Endothelial cell of hepatic sinusoid (primary cell): ENCODE data around the gene CEP63.

Experiments used
- in situ Hi-C: cut with HindIII; loops from 2 replicates; pipeline ENCODE4 v1.10.0; 2017; ENCODE audit warnings: low sequenced_read_pairs

The CEP63 gene

DNA sequence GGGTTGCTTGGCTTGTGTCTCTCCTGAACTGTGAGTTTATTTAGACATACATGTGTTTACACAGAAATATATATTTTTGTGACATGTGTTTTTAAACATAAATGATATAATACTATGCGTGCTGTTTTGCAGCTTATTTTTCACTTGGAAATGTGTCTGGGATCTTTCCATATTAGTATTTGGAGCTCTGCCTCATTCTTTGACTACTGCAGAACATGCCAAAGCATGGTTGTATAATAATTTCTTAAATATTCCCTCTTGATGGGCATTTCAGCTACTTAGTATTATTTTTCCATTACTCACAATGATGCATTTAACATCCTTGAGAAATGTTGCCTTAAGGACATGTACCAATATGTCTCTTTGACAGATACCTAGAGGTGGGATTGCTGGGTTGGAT, 19.5 kb upstream of the CEP63 start:
- in situ Hi-C loops, result no loop called here

DNA sequence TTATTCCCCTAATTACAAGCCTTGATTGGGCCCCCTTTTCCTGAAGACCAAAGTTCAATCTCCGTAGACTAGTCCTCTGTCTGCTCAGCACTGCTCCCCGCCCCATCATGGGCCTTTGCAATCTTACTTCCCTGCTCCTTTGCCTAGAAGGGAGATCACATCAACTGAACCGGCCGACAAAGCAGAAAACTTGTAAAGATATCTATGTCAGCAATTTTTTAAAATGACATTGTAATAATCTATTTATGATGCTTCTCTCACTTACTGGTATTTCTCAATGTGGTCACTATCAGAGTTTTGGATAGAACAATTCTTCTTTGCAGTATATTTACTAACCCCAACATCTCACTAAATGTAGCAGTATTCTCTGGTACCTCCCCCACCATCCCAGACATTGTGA, 17.3 kb upstream of the CEP63 start:
- in situ Hi-C loops, result no loop called here

- in situ Hi-C loops, result loop anchor here (10.0 kb wide), 1 partner anchor 107 kb away; no protein-coding TSS in a partner anchor
Measured at GRCh38 chr3:134471521-134472193, 14.2 kb upstream of the CEP63 start.

DNA sequence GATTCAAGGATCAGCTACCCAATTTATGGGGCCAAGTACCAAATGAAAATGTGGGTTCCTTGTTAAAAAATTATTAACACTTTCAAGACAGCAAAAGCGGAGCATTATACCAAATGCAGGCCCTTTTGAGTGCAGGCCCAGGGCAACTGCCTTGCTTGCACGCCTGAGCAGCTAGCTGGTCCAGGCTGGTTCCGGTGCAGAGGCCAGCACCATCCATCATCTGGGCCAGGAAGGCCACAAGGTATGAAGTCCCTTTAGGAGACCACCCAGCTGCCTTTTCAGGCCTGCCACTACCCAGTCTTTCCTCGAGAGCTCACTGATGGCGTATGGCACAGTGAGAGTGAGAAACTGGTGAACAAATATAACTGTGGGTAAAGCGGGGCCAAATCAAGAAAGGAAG, 13.0 kb upstream of the CEP63 start:
- in situ Hi-C loops, result loop anchor here (10.0 kb wide), 1 partner anchor 108 kb away; no protein-coding TSS in a partner anchor

DNA sequence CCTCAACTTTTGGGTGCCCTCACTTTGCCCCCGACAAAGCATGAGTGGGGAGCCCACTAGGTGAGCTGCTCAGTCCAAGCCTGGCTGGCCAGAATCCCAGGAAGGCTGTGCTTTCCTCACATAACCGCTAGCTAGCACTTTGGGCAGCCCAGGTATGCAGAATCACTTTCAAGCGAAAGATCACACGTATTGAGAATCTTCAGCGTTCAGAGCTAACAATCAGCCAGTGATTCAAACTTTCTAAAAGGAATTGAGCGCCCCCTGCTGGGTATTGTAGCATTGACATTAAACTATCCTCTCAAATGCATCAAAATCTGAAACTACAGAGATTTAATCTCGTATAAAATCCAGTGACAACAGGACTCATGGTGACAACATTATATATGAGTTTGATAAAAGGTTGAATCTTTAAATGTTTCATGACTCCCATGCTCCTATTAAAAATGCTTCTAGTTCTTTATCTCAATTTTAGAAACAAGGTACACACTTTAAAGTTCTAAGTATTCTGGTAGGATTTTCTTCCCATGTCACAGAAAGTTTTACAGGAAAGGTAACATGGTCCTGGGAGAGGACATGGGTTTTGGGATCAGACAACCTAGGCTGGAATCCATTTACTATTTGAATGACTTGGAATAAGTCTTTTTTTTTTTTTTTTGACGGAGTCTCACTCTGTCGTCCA, 11.8 kb upstream of the CEP63 start:
- in situ Hi-C loops, result loop anchor here (10.0 kb wide), 1 partner anchor 109 kb away; no protein-coding TSS in a partner anchor

- in situ Hi-C loops, result loop anchor here (5.0 to 10.0 kb wide), 3 partner anchors 93 to 168 kb away; no protein-coding TSS in a partner anchor
Measured at GRCh38 chr3:134474956-134475355, 10.9 kb upstream of the CEP63 start.

- in situ Hi-C loops, result loop anchor here (5.0 to 10.0 kb wide), 3 partner anchors 94 to 169 kb away; no protein-coding TSS in a partner anchor
Measured at GRCh38 chr3:134476306-134476705, 9.6 kb upstream of the CEP63 start.

GRCh38 chr3:134477002-134477401, 8.9 kb upstream of the CEP63 start:
- in situ Hi-C loops, result loop anchor here (5.0 to 10.0 kb wide), 3 partner anchors 95 to 170 kb away; no protein-coding TSS in a partner anchor

DNA sequence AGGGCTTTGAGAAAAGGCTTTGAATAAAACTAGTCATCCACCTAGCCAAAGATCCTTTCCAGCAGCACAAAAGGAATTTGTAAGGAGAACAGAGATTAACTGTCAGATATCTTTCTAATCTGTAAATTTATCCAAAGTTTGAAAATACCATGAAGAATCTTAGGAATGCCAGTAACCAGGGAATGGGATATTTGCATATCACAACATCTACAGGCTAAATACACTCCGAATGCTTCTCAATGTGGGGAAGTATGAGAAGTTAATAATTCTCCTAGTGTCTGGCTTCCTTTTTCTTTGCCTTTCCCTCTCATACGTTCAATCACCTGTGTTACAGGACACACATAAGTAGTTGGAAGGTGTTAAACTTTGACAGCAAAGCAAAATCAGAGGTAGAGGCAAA, 7.9 kb upstream of the CEP63 start:
- in situ Hi-C loops, result loop anchor here (5.0 to 10.0 kb wide), 3 partner anchors 96 to 171 kb away; no protein-coding TSS in a partner anchor

DNA sequence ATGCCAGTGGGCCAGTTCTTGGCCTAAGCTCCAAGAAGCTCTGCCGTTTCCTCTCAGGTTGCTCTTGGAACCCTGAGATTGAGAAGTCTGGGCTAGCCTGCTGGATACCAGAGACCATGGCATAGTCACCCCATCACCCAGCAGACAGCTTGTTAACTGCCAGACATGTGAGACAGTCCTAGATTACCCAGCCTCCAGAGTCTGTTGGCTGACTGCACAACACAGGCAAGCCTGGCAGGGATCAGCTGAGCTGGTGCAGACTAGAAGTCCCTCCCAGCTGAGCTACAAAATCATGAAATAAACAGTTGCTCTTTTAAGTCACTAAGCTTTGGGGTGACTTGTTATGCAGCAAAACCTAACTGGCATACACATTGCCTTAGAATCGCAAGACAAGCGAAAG, 5.3 kb upstream of the CEP63 start:
- in situ Hi-C loops, result no loop called here

DNA sequence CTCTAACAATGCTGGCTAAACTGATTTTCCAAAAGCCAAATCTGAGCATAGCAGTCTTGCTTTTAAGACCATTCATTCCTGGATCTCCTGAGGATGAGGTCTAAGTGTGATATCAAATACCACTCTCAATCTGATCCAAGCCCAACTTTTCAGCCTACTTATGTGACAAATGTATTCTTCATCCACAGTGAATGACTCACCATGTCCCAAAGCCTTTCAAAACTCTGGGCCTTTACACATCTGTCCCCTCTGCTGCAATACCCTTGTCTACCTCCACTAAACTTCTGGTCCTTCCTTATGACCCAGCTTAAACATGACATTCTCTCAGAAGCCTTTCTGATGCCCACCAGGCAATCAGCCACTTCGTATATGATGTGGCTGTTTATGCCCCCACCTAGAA, 4.7 kb upstream of the CEP63 start:
- in situ Hi-C loops, result no loop called here

DNA sequence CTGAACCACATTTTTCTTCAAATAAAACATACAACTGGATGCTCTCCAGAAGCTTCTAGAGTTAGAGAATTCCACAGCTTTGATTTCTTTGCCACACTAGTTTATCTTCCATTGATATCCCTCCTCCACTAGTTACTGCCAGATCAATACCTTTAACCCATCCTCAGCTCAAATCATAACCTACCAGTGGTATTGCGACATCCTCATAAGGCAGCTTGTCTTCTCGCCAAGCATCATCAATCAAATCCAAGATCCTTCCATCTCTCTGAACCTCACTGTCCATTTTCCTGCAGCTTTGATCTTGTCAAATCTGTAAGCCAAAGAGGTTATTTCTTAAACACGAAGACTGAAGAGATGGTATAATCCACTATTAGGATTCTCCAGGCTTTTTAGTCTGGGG, 3.2 kb upstream of the CEP63 start:
- in situ Hi-C loops, result no loop called here

- in situ Hi-C loops, result no loop called here
Measured at GRCh38 chr3:134483195-134483900, 2.5 kb upstream of the CEP63 start.

- in situ Hi-C loops, result no loop called here
Measured at GRCh38 chr3:134485075-134485717, 661 bp upstream of the CEP63 start.

- in situ Hi-C loops, result no loop called here
Measured at GRCh38 chr3:134486577-134487041, 752 bp downstream of the CEP63 start.

DNA sequence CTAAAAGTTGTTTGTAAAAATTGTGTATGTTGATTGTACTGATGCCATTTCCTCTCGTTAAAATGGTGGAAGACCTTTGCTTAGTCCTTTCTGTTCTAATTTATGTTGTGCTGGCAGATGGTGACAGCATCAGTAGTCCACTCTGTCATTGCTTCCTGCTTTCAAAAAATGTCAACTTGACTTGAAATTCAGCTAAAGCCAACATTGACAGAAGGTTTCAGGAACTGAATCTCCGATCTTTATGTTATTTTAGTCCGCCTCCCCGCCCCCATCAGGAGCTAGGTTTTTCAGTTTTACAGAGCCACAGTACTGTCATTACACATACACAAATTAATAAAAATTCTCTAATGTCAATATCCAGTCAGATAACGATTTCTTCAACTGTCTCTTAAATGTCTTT, 1.5 kb downstream of the CEP63 start:
- in situ Hi-C loops, result no loop called here

- in situ Hi-C loops, result no loop called here
Measured at GRCh38 chr3:134494495-134494894, 8.6 kb downstream of the CEP63 start.

DNA sequence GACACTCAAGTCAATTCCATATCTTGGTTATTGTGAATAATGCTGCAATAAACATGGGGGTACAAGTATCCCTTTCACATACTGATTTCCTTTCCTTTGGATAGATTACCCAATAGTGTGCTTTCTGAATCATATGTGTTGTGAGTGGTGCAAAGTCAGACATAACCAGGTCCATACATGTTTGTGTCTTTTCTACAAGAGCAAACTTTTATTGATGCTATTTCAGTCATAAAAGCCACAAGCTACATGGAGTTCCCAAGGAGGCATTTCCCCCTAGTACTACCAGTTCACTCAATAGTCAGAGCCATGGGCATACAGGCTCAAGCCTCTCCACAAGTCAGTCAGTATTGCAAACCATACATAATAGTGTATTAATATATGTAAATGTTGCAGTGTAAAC, 10.1 kb downstream of the CEP63 start:
- in situ Hi-C loops, result no loop called here

DNA sequence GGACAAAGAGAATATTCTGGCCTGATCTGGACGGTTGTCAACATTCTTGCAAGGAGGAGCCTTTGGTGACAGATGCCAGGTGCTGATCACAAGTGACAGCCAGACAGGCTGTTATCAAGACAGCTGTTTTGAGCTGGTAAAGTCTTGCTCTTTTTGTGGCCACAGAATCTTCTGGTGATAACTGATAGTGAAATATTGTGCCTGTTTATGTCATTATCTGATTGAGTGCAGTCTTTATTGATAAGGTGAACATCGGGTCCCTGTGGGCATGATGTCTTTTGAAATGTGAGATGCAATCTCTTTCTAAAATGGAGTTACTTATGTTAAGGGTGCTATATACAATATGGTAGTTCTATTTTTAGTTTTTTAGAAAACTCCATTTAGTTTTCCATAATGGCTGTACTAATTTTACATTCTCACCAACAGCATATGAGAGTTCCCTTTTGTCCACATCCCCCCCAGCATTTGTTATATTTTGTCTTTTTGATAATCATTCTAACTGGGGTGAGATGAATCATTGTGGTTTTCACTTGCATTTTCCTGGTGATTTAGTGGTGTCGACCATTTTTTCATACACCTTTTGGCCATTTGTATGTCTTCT, 10.7 kb downstream of the CEP63 start:
- in situ Hi-C loops, result no loop called here

GRCh38 chr3:134503266-134503665, 17.4 kb downstream of the CEP63 start:
- in situ Hi-C loops, result no loop called here

- in situ Hi-C loops, result no loop called here
Measured at GRCh38 chr3:134504132-134504531, 18.3 kb downstream of the CEP63 start.
